Activated CD8-positive, alpha-beta T cell treated with anti-CD3 and anti-CD28 coated beads for 36 hours (primary cell): ENCODE results near the gene PIAS1. TPM values are rescaled to one million over a fixed set of nuclear protein-coding genes. Genes with fewer than 3 reads are reported as not detected.
A peak's percentile ranks its signal among the peaks of the same experiment; 100 is the strongest.

Experiments used
- ATAC-seq: fragments of 200-7000 bp; cut with Tn5 transposase; one replicate; pipeline ENCODE4 v1.10.0; 2021; ENCODE audit warnings: mild to moderate bottlenecking, moderate library complexity
- CTCF ChIA-PET: fragments of 350-600 bp; sonication (Branson Sonifier 250); formaldehyde crosslinking; loops from one replicate; lab custom pipeline; 2021; ENCODE audit warnings: antibody characterized with exemption; lab: Charles Lee
- POLR2A ChIA-PET: fragments of 350-600 bp; sonication (Branson Sonifier 250); formaldehyde crosslinking; loops from one replicate; lab custom pipeline; 2021; ENCODE audit warnings: antibody characterized with exemption; lab: Charles Lee
- DNase-seq: peaks from one replicate; pipeline ENCODE4 v3.0.0-alpha.2; 2020
- H3K27ac Mint-ChIP-seq: one replicate; pipeline ENCODE4 v1.8.0; 2021; ENCODE audit warnings: mild to moderate bottlenecking, mixed read lengths
- H3K27me3 Mint-ChIP-seq: one replicate; pipeline ENCODE4 v1.8.0; 2021; ENCODE audit warnings: mixed read lengths
- H3K36me3 Mint-ChIP-seq: one replicate; pipeline ENCODE4 v1.8.0; 2021; ENCODE audit warnings: low read depth, mixed read lengths
- H3K4me1 Mint-ChIP-seq: one replicate; pipeline ENCODE4 v1.8.0; 2021; ENCODE audit warnings: low read depth, mixed read lengths
- H3K4me3 Mint-ChIP-seq: one replicate; pipeline ENCODE4 v1.8.0; 2021; ENCODE audit warnings: mild to moderate bottlenecking, moderate library complexity, mixed read lengths
- H3K9me3 Mint-ChIP-seq: one replicate; pipeline ENCODE4 v1.8.0; 2021; ENCODE audit warnings: mixed read lengths
- intact Hi-C: fragments of 100-400 bp; cut with micrococcal nuclease; formaldehyde crosslinking; loops from one replicate; pipeline ENCODE4 v1.10.0; 2022
- total RNA-seq, 2 experiments: library from RNA; stranded (reverse); gene quantifications; one replicate each; pipeline ENCODE4 v1.2.3, GENCODE V29; 2021
- TF ChIP-seq, protein P1 (sequence below): fragments of 200-600 bp; IDR thresholded peaks from one replicate; pipeline ENCODE4 v1.8.0; 2022; ENCODE audit warnings: antibody characterized with exemption, mild to moderate bottlenecking

PIAS1 gene
- total RNA-seq, 2 experiments from 2014 or later: 26.0 to 29.8 TPM

DNA sequence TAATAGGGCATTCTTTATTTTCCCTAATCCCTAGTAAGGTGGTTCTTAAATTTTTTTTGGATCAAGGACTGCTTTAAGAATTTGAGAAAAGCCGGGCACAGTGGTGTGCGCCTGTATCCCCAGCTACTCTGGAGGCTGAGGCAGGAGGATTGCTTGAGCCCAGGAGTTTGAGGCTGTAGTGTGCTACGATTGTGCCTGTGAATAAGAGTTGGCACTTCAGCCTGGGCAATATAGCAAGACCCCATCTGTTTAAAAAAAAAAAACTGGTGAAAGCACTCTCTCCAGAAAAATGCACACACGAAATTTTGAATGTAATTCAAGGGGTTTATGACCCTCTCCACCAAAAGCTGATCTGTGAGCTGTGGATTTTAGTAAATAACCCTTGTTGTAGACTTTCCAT is 119.0 kb downstream of the PIAS1 start:
- CTCF ChIA-PET: no interaction called here
- Mint-ChIP-seq H3K27ac (no peak overlapping the region), H3K27me3 (no peaks in the 10 kb centered on the region), H3K9me3 (no peaks in the 10 kb centered on the region), H3K4me3 (no peak overlapping the region), H3K4me1 (peaks cover 4% of the 10 kb centered on the region), H3K36me3 (peaks cover 29% of the 10 kb centered on the region)
- intact Hi-C loops: no loop called here
- TF ChIP-seq, protein P1, sequence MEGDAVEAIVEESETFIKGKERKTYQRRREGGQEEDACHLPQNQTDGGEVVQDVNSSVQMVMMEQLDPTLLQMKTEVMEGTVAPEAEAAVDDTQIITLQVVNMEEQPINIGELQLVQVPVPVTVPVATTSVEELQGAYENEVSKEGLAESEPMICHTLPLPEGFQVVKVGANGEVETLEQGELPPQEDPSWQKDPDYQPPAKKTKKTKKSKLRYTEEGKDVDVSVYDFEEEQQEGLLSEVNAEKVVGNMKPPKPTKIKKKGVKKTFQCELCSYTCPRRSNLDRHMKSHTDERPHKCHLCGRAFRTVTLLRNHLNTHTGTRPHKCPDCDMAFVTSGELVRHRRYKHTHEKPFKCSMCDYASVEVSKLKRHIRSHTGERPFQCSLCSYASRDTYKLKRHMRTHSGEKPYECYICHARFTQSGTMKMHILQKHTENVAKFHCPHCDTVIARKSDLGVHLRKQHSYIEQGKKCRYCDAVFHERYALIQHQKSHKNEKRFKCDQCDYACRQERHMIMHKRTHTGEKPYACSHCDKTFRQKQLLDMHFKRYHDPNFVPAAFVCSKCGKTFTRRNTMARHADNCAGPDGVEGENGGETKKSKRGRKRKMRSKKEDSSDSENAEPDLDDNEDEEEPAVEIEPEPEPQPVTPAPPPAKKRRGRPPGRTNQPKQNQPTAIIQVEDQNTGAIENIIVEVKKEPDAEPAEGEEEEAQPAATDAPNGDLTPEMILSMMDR: no peak
- DNase-seq (no peak), ATAC-seq (no peak)
- POLR2A ChIA-PET: interaction anchor here (0.9 kb wide), 1 partner anchor 117 kb away, joined by 3 read pairs; no protein-coding TSS in a partner anchor

DNA sequence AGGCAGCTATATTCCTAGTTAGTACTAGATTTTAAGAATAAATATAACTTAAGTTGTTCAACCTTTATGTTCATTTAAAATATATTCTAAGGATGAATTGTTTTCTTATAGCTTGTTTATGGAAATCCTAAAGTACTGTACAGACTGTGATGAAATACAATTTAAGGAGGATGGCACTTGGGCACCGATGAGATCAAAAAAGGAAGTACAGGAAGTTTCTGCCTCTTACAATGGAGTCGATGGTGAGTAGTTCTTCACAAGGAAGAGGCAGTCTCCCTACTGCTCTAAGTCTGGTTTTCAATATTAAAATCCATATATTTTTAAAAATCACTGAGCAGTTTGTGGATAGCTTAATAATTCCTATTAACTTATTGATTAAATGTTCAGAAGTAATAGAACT is 121.4 kb downstream of the PIAS1 start:
- Mint-ChIP-seq H3K4me1 (peaks cover 6% of the 10 kb centered on the region), H3K27me3 (no peaks in the 10 kb centered on the region), H3K36me3 (peaks cover 28% of the 10 kb centered on the region), H3K4me3 (no peak overlapping the region), H3K9me3 (no peaks in the 10 kb centered on the region), H3K27ac (no peak overlapping the region)
- intact Hi-C loops: no loop called here
- CTCF ChIA-PET: interaction anchor here (1.0 to 1.5 kb wide), 2 partner anchors 18 to 57 kb away, joined by 3 read pairs; no protein-coding TSS in a partner anchor
- no peak for DNase-seq
- POLR2A ChIA-PET: interaction anchor here (1.4 kb wide), 1 partner anchor 8 kb away, joined by 3 read pairs; no protein-coding TSS in a partner anchor
- TF ChIP-seq, protein P1: no peak
- ATAC-seq: no peak

DNA sequence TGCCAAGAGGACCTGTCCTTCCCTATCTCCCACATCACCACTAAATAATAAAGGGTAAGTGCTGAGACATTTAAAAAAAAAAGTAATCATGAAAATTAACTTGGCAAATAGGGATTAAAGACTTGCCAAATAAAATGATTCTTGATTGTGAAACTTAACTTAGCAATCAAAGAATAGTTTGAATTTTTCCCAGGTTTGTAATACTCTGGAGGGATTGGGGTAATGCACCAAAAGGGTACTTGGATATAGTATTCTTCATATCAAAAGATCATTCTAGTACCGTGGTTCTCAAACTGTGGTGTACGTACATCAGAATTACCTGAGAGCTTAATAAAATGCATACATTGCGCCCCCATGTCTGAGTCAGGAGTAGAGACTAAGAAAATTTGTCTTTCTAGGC is 122.5 kb downstream of the PIAS1 start:
- ATAC-seq: no peak

DNA sequence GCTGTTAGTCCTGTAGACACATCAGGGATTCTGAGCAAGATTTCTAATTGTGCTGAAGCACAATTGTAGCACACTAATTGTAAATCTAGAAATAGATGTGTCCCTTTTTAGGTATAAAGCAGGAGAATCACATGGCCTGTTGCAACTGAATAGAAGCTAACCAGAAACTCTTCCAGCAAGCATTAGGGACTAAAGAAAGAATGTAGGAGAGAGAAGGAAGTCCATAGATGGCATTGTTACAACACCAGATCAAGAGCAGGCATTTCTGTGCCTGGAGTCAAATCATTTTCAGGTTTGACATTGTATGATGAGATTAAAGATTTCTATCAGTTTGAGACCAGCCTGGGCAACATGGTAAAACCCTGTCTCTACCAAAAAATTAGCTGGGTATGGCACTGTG is 123.6 kb downstream of the PIAS1 start:
- Mint-ChIP-seq H3K27me3 (no peaks in the 10 kb centered on the region), H3K27ac (no peak overlapping the region), H3K4me3 (no peak overlapping the region), H3K36me3 (peaks cover 25% of the 10 kb centered on the region), H3K9me3 (no peaks in the 10 kb centered on the region), H3K4me1 (peaks cover 6% of the 10 kb centered on the region)
- ATAC-seq (no peak), DNase-seq (no peak)
- POLR2A ChIA-PET: no interaction called here
- intact Hi-C loops: no loop called here
- CTCF ChIA-PET: interaction anchor here (1.2 kb wide), 1 partner anchor 25 kb away, joined by 3 read pairs; no protein-coding TSS in a partner anchor
- TF ChIP-seq, protein P1: no peak

More for the DNA sequence above, 122.5 kb downstream of the PIAS1 start:
- ChIA-PET CTCF (no interaction called here), POLR2A (interaction anchor here (1.4 kb wide), 1 partner anchor 9 kb away, joined by 3 read pairs; no protein-coding TSS in a partner anchor)
- no peak for DNase-seq
- Mint-ChIP-seq H3K9me3 (no peaks in the 10 kb centered on the region), H3K4me1 (peaks cover 6% of the 10 kb centered on the region), H3K27me3 (no peaks in the 10 kb centered on the region), H3K36me3 (peaks cover 30% of the 10 kb centered on the region), H3K27ac (no peak overlapping the region), H3K4me3 (no peak overlapping the region)
- TF ChIP-seq, protein P1: no peak
- intact Hi-C loops: no loop called here

DNA sequence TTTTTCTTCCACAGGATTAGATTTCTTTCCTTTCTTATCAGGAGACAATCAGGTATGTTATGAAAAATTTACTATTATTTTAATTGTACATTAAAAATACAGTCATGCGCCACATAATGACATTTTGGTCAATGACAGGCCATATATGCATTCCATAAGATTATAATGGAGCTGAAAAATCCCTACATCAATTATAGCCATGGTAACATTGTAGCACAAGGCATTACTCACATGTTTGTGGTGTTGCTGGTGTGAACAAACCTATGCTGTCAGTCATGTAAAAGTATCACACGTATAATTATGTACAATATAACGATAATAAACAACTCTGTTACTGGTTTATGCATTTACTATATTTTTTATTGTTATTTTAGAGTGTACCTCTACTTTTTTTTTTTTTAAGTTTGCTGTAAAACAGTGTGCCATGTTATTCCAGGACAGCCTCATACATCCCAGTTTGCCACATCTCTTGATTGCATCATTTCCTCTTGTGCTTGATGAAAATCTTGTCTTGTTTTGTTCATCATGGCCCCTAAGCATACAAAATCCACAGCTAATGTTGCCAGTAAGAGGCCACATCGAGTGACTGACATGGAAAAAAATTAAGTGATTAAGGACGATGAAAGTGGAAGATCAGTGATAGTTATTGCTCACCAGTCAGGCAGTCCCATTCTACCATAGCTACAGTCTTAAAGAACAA is 129.7 kb downstream of the PIAS1 start:
- intact Hi-C loops: no loop called here
- H3K36me3 Mint-ChIP-seq: peaks cover 40% of the 10 kb centered on the region
- POLR2A ChIA-PET: interaction anchor here (0.7 kb wide), 1 partner anchor 36 kb away, joined by 3 read pairs; no protein-coding TSS in a partner anchor
- no peak for DNase-seq
- H3K4me1 Mint-ChIP-seq: peaks cover 8% of the 10 kb centered on the region
- no peaks in the 10 kb centered on the region for H3K27me3 Mint-ChIP-seq
- H3K4me3 Mint-ChIP-seq: no peak overlapping the region
- H3K9me3 Mint-ChIP-seq: no peaks in the 10 kb centered on the region
- TF ChIP-seq, protein P1: no peak
- peak overlapping the region; percentile 81 for H3K27ac Mint-ChIP-seq
- no peak for ATAC-seq
- CTCF ChIA-PET: interaction anchor here (1.9 kb wide), 1 partner anchor 11 kb away, joined by 5 read pairs; no protein-coding TSS in a partner anchor
